GM12872 (cell line): ENCODE data around the gene OTUD7B.

Source experiments
- CTCF ChIP-seq: IDR thresholded peaks from 3 replicates; pipeline ENCODE4 v1.5.1; 2011; ENCODE audit warnings: low read depth, mild to moderate bottlenecking, low read length, moderate library complexity; ENCODE audit not compliant: insufficient read depth

OTUD7B gene

GRCh38 chr1:150002217-150002616, 8.3 kb downstream of the OTUD7B start:
- TF ChIP-seq CTCF = no peak

- TF ChIP-seq CTCF = no peak
Measured at GRCh38 chr1:150001415-150001814, 9.1 kb downstream of the OTUD7B start.

GRCh38 chr1:149997585-149998262, 12.8 kb downstream of the OTUD7B start:
- no peak for TF ChIP-seq CTCF

- TF ChIP-seq CTCF = no peak
Measured at GRCh38 chr1:149995927-149996326, 14.6 kb downstream of the OTUD7B start.

GRCh38 chr1:149993764-149994163, 16.8 kb downstream of the OTUD7B start:
- no peak for TF ChIP-seq CTCF

- TF ChIP-seq CTCF = no peak
Measured at GRCh38 chr1:149993181-149993580, 17.3 kb downstream of the OTUD7B start.

- TF ChIP-seq CTCF = no peak
Measured at GRCh38 chr1:149987297-149987595, 23.3 kb downstream of the OTUD7B start.
